GM12878 (cell line): ENCODE results near the gene METTL13. TPM values are rescaled to one million over a fixed set of nuclear protein-coding genes. Genes with fewer than 3 reads are reported as not detected.

ENCODE experiments used
- ATAC-seq: fragments of 200-7000 bp; cut with Tn5 transposase; 3 replicates; pipeline ENCODE4 v1.9.1; 2020; ENCODE audit warnings: mild to moderate bottlenecking, moderate library complexity
- BruUV-seq: library from RNA; stranded (reverse); fragments of 400-500 nt; replicated peaks from 2 replicates; lab custom pipeline; 2021; lab: Mats Ljungman, UMichigan
- CTCF ChIA-PET: fragments of 300-600 bp; sonication (Branson Sonifier 250); formaldehyde crosslinking; extraction: SDS; loops from one replicate; lab custom pipeline; 2021; ENCODE audit warnings: inconsistent platforms; lab: Yijun Ruan, JAX
- POLR2A ChIA-PET: fragments of 350-600 bp; formaldehyde crosslinking; extraction: SDS; loops from one replicate; lab custom pipeline; 2021; ENCODE audit warnings: inconsistent platforms; lab: Charles Lee
- RAD21 ChIA-PET: fragments of 300-600 bp; sonication (Branson Sonifier 250); formaldehyde crosslinking; loops from one replicate; lab custom pipeline; 2023; ENCODE audit warnings: antibody characterized with exemption; ENCODE audit not compliant: unreplicated experiment; lab: Charles Lee
- SMC1A ChIA-PET: fragments of 300-600 bp; sonication (Branson Sonifier 250); formaldehyde crosslinking; loops from one replicate; lab custom pipeline; 2023; ENCODE audit not compliant: unreplicated experiment, uncharacterized antibody; lab: Charles Lee
- DNase-seq: peaks from one replicate; pipeline ENCODE4 v3.0.0-alpha.2; 2011; ENCODE audit warnings: low read depth, low spot score
- FAIRE-seq: peaks from 3 replicates; lab custom pipeline; 2011; peaks lifted over from hg19 to GRCh38; lab: Jason Lieb, UNC
- H2AFZ ChIP-seq: 2 replicates; pipeline ENCODE4 v1.6.0; 2011; ENCODE audit warnings: low read depth, low read length, control low read depth; ENCODE audit not compliant: control insufficient read depth
- H3K27ac ChIP-seq: 2 replicates; pipeline ENCODE4 v1.5.1; 2011; ENCODE audit warnings: control low read depth; ENCODE audit not compliant: control insufficient read depth, insufficient read depth
- H3K27me3 ChIP-seq, 2 experiments: replicated peaks in 1 of 2; 2 replicates each; pipeline versions ENCODE4 v1.6.0 to v1.6.1; 2011; ENCODE audit warnings: low read length in 1 of 2; ENCODE audit not compliant: control insufficient read depth in 2 of 2, insufficient read depth in 2 of 2
- H3K36me3 ChIP-seq, 2 experiments: 2 replicates each; pipeline ENCODE4 v1.5.1; 2011; ENCODE audit warnings: low read length in 1 of 2; ENCODE audit not compliant: control insufficient read depth in 2 of 2, insufficient read depth in 2 of 2
- H3K4me1 ChIP-seq: 2 replicates; pipeline ENCODE4 v1.6.1; 2011; ENCODE audit warnings: mild to moderate bottlenecking, low read length, moderate library complexity, mixed read lengths; ENCODE audit not compliant: control insufficient read depth, insufficient read depth
- H3K4me2 ChIP-seq: 2 replicates; pipeline ENCODE4 v1.6.0; 2011; ENCODE audit warnings: control low read depth; ENCODE audit not compliant: control insufficient read depth, insufficient read depth
- H3K4me3 ChIP-seq: fragments of 200-600 bp; sonication (generic); 2 replicates; pipeline ENCODE4 v1.5.1; 2016
- H3K79me2 ChIP-seq: 2 replicates; pipeline ENCODE4 v1.6.0; 2011; ENCODE audit warnings: low read length; ENCODE audit not compliant: control insufficient read depth, insufficient read depth
- H3K9ac ChIP-seq: 2 replicates; pipeline ENCODE4 v1.8.0; 2011; ENCODE audit warnings: low read length, control low read depth, mixed read lengths; ENCODE audit not compliant: control insufficient read depth, insufficient read depth
- H3K9me3 ChIP-seq: replicated peaks from 3 replicates; pipeline ENCODE4 v1.5.1; 2011; ENCODE audit warnings: mild to moderate bottlenecking, low read length; ENCODE audit not compliant: control insufficient read depth, insufficient read depth
- H4K20me1 ChIP-seq: 2 replicates; pipeline ENCODE4 v1.6.0; 2011; ENCODE audit not compliant: control insufficient read depth, insufficient read depth
- CTCF ChIP-seq, 3 experiments: IDR thresholded peaks in 2 of 3; conservative IDR thresholded peaks in 1 of 3; 2 replicates each; pipeline ENCODE4 v1.5.1; 2011; ENCODE audit warnings: low read depth in 3 of 3, low read length in 3 of 3, mild to moderate bottlenecking in 3 of 3, control low read depth in 2 of 3, moderate library complexity in 2 of 3, inconsistent platforms in 1 of 3, mixed read lengths in 1 of 3; ENCODE audit not compliant: control insufficient read depth in 2 of 3, insufficient read depth in 1 of 3; ENCODE audit errors: extremely low read depth in 1 of 3
- E2F4 ChIP-seq: IDR thresholded peaks from 2 replicates; pipeline ENCODE4 v1.6.1; 2012; ENCODE audit warnings: low read depth, low read length, improper control_type of control experiment
- EZH2 ChIP-seq: IDR thresholded peaks from 2 replicates; pipeline ENCODE4 v1.6.1; 2012; ENCODE audit warnings: low read depth, mild to moderate bottlenecking, control low read depth, inconsistent platforms, low read length, borderline replicate concordance; ENCODE audit not compliant: control insufficient read depth
- JUNB ChIP-seq: IDR thresholded peaks from 2 replicates; pipeline ENCODE4 v1.6.1; 2016; ENCODE audit warnings: antibody characterized with exemption, mild to moderate bottlenecking
- KAT2A ChIP-seq: conservative IDR thresholded peaks from 2 replicates; pipeline ENCODE4 v1.6.1; 2011; ENCODE audit warnings: low read depth, low read length; ENCODE audit not compliant: control insufficient read depth
- MAX ChIP-seq: IDR thresholded peaks from 2 replicates; pipeline ENCODE4 v1.6.1; 2012; ENCODE audit warnings: low read depth, low read length, improper control_type of control experiment
- MYB ChIP-seq: fragments of 150-350 bp; IDR thresholded peaks from 2 replicates; pipeline ENCODE4 v1.6.1; 2014; ENCODE audit warnings: mild to moderate bottlenecking, low read depth, low read length, borderline replicate concordance
- PML ChIP-seq: IDR thresholded peaks from 2 replicates; pipeline ENCODE4 v1.6.1; 2012; ENCODE audit warnings: low read length, inconsistent platforms
- POLR2A ChIP-seq: IDR thresholded peaks from 2 replicates; pipeline ENCODE4 v1.6.1; 2011; ENCODE audit warnings: low read depth, mild to moderate bottlenecking, low read length
- POLR2AphosphoS2 ChIP-seq: IDR thresholded peaks from 2 replicates; pipeline ENCODE4 v1.6.1; 2011; ENCODE audit warnings: low read depth, mild to moderate bottlenecking, low read length, improper control_type of control experiment, moderate library complexity
- RAD21 ChIP-seq: IDR thresholded peaks from 2 replicates; pipeline ENCODE4 v1.6.1; 2011; ENCODE audit warnings: mild to moderate bottlenecking, low read depth, low read length, moderate library complexity; ENCODE audit not compliant: insufficient read depth
- SMAD5 ChIP-seq: IDR thresholded peaks from 2 replicates; pipeline ENCODE4 v1.6.1; 2016; ENCODE audit warnings: antibody characterized with exemption, low read depth
- SMARCA5 ChIP-seq: fragments of 450-650 bp; IDR thresholded peaks from 2 replicates; pipeline ENCODE4 v1.6.1; 2017; ENCODE audit warnings: mild to moderate bottlenecking
- SMC3 ChIP-seq: IDR thresholded peaks from 2 replicates; pipeline ENCODE4 v1.6.1; 2011; ENCODE audit warnings: low read length, improper control_type of control experiment, borderline replicate concordance
- SPI1 ChIP-seq: IDR thresholded peaks from 2 replicates; pipeline ENCODE4 v1.6.1; 2011; ENCODE audit warnings: low read depth, mild to moderate bottlenecking, low read length, moderate library complexity, borderline replicate concordance; ENCODE audit not compliant: insufficient read depth
- ZNF24 ChIP-seq: fragments of 450-650 bp; IDR thresholded peaks from 2 replicates; pipeline ENCODE4 v1.6.1; 2017; ENCODE audit warnings: antibody characterized with exemption, mild to moderate bottlenecking
- ZNF592 ChIP-seq: fragments of 450-650 bp; IDR thresholded peaks from 2 replicates; pipeline ENCODE4 v1.6.1; 2017; ENCODE audit warnings: mild to moderate bottlenecking, moderate library complexity
- ZSCAN29 ChIP-seq: fragments of 450-650 bp; IDR thresholded peaks from 2 replicates; pipeline ENCODE4 v1.6.1; 2017; ENCODE audit warnings: mild to moderate bottlenecking, moderate library complexity
- WGBS: methylation state at CpG from one replicate; pipeline ENCODE4 v1.1.6; 2016; ENCODE audit warnings: low lambda C conversion rate; ENCODE audit not compliant: insufficient replicate concordance, insufficient coverage; ENCODE audit errors: missing lambda C conversion rate; 5-methylcytosine and 5-hydroxymethylcytosine counted together
- in situ Hi-C: fragments of 300-500 bp; cut with MboI; formaldehyde crosslinking; loops from 9 replicates; pipeline ENCODE4 v1.14.3; 2018; ENCODE audit warnings: mixed read lengths
- intact Hi-C: fragments of 100-400 bp; cut with micrococcal nuclease; formaldehyde crosslinking; loops from one replicate; pipeline ENCODE4 v1.14.2; 2022; ENCODE audit not compliant: unreplicated experiment
- polyA plus RNA-seq, 11 experiments: library from polyadenylated mRNA; depleted of rRNA in 4 of 11; unstranded in 6 of 11; stranded (reverse) in 5 of 11; fragments of >200 nt; fragmentation: Nextera tagmentation in 4 of 11; fragmentation: Illumina TruSeq in 1 of 11; extraction: Ambion mirVana in 4 of 11; extraction: Trizol in 1 of 11; gene quantifications; 1 replicate in 1 of 11; 2 replicates in 10 of 11; pipeline versions ENCODE4 v1.2.1 to v1.2.3, GENCODE V29; 2011 to 2016; ENCODE audit warnings: inconsistent platforms in 2 of 11, missing spikeins in 2 of 11, low read depth in 1 of 11
- total RNA-seq, 4 experiments: library from RNA; depleted of rRNA in 3 of 4; stranded (reverse); fragments of >200 nt in 3 of 4; fragmentation: Illumina TruSeq in 1 of 4; extraction: Trizol in 1 of 4; gene quantifications; 2 replicates each; pipeline versions ENCODE4 v1.2.1 to v1.2.3, GENCODE V29; 2013 to 2021

Gene METTL13
- total and polyA plus RNA-seq, 10 of the 15 experiments (the other 5 are each of a cell fraction or from before 2014, with no cell fraction given) = 12.2 to 47.2 (median 35.0) TPM

GRCh38 chr1:171801487-171801891, 20.0 kb downstream of the METTL13 start:
- in situ Hi-C loops = no loop called here
- FAIRE-seq = peak; percentile 89
- no peak for TF ChIP-seq SMARCA5
- no peak for TF ChIP-seq MAX
- TF ChIP-seq KAT2A = no peak
- TF ChIP-seq MYB = no peak
- TF ChIP-seq PML = no peak
- TF ChIP-seq SPI1 = no peak
- TF ChIP-seq CTCF (IDR thresholded peaks at IDR 0.05 in 2 of 3, conservative IDR thresholded peaks at IDR 0.05 in 1 of 3; ENCODE audit: control insufficient read depth in 2 of 3, extremely low read depth in 1 of 3, insufficient read depth in 1 of 3, low read depth in 3 of 3, low read length in 3 of 3) = peak; percentile 71 to 72 (median 72)
- TF ChIP-seq E2F4 = no peak
- peak; percentile 65; the same call in 1 of the 2 replicates for TF ChIP-seq SMC3
- no peak for TF ChIP-seq EZH2
- TF ChIP-seq POLR2AphosphoS2 = no peak
- TF ChIP-seq RAD21 = peak; percentile 80
- TF ChIP-seq SMAD5 = no peak
- no peak for TF ChIP-seq ZNF24
- TF ChIP-seq JUNB = no peak
- TF ChIP-seq ZNF592 = no peak
- TF ChIP-seq ZSCAN29 = no peak
- no peak for TF ChIP-seq POLR2A

More at GRCh38 chr1:171801487-171801891, 20.0 kb downstream of the METTL13 start:
- Histone ChIP-seq H2AFZ (no peak overlapping the region; the same call in 1 of the 2 replicates), H3K79me2 (no peaks in the 10 kb centered on the region), H3K9me3 (no peaks in the 10 kb centered on the region), H3K4me1 (peaks cover 7% of the 10 kb centered on the region), H3K27me3 (no peaks in the 10 kb centered on the region), H3K36me3 (peaks cover 6 to 13% of the 10 kb centered on the region in 2 experiments), H3K27ac (no peak overlapping the region), H3K9ac (no peak overlapping the region), H3K4me2 (no peak overlapping the region), H4K20me1 (no peaks in the 10 kb centered on the region), H3K4me3 (no peak overlapping the region)
- ChIA-PET SMC1A (interaction anchor here (0.5 to 8.7 kb wide), 14 partner anchors 9 to 317 kb away, joined by 3 to 142 read pairs (median 5); partner anchors contain the start of gene DNM3), POLR2A (interaction anchor here (0.6 kb wide), 1 partner anchor 52 kb away, joined by 3 read pairs; no protein-coding TSS in a partner anchor), CTCF (interaction anchor here (0.6 to 9.3 kb wide), 38 partner anchors 9 to 918 kb away, joined by 3 to 322 read pairs (median 4); partner anchors contain the start of genes PRRC2C and VAMP4), RAD21 (interaction anchor here (1.0 to 4.7 kb wide), 8 partner anchors 10 to 201 kb away, joined by 3 to 87 read pairs (median 8); partner anchors contain the start of gene METTL13)
- 0% methylated on average over 2 of the region's 2 CpGs for WGBS
- DNase-seq = no peak
- intact Hi-C loops = loop anchor here (1.0 to 10.0 kb wide), 2 partner anchors 184 to 623 kb away; partner anchors contain the start of gene C1orf105
- peak; percentile 58 for ATAC-seq
- no TSS peak for BruUV-seq
